GM19463 (cell line): ENCODE measurements around the gene TENM4.

Experiments used
- ATAC-seq: cut with Tn5 transposase; IDR thresholded peaks from one replicate; pipeline ENCODE4 v1.9.1; 2021; ENCODE audit warnings: mild to moderate bottlenecking, moderate library complexity; ENCODE audit not compliant: unreplicated experiment

The TENM4 gene

DNA sequence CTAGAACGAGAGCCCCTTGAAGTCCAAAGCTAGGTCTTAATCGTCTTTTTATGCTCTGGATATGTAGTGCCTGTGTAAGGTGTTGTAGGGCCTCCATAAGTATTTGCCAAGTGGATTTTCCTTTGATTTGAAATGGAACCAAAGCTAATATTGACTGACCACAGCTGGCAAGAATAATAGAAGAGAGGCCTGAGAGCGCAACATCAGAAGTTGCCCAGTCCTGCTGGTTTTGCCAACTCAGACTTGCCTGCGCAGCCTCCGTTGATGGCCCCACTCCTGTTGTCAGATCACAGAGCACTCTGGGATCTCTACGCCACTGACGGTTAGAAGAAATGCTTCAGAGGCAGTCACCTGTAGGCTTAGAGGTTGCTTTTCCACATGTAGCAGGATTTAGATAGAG lies 251.2 kb downstream of the TENM4 start:
- ATAC-seq, result no peak

DNA sequence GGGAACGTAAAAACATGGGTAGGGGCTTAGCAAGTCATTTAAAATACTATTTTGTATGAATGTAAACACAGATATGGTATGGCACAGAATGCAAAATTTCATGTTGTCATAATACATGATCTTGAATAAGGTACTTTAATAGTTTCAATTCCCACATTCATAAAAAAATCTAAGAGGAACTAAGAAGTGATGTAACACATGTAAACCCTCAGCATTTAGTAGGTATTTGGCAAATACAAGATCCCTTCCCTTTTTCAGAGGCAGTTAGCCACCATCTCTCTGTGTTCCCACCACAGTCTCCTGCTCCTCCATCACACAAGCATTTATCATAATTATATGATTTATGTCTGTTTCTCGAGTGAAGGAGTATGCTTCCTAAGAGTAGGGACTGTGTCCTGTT lies 251.8 kb downstream of the TENM4 start:
- no peak for ATAC-seq

DNA sequence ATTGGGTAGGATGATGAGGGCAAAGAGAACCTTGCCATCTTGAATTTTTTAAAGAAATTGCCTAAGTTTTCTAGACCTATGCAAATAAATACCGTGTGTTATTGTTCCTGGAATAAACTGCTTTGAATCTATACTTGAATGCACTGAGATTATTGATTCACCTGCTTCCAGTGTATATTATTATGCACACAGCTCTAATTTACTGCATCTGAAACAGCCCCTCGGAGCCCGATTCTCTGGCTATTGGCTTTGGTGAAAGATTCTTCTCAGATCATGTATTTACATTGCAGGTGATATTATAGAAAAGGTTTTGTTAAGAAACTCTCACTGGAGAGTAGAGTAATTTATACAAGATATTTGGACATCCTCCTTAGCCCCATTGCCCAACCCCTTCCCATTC lies 254.2 kb downstream of the TENM4 start:
- no peak for ATAC-seq

- ATAC-seq, result no peak
Observed at GRCh38 chr11:79185351-79185750, 255.5 kb downstream of the TENM4 start.

GRCh38 chr11:79184285-79184684 lies 256.5 kb downstream of the TENM4 start:
- no peak for ATAC-seq

- no peak for ATAC-seq
Observed at GRCh38 chr11:79182794-79183193, 258.0 kb downstream of the TENM4 start.

GRCh38 chr11:79179087-79179486 lies 261.7 kb downstream of the TENM4 start:
- no peak for ATAC-seq

DNA sequence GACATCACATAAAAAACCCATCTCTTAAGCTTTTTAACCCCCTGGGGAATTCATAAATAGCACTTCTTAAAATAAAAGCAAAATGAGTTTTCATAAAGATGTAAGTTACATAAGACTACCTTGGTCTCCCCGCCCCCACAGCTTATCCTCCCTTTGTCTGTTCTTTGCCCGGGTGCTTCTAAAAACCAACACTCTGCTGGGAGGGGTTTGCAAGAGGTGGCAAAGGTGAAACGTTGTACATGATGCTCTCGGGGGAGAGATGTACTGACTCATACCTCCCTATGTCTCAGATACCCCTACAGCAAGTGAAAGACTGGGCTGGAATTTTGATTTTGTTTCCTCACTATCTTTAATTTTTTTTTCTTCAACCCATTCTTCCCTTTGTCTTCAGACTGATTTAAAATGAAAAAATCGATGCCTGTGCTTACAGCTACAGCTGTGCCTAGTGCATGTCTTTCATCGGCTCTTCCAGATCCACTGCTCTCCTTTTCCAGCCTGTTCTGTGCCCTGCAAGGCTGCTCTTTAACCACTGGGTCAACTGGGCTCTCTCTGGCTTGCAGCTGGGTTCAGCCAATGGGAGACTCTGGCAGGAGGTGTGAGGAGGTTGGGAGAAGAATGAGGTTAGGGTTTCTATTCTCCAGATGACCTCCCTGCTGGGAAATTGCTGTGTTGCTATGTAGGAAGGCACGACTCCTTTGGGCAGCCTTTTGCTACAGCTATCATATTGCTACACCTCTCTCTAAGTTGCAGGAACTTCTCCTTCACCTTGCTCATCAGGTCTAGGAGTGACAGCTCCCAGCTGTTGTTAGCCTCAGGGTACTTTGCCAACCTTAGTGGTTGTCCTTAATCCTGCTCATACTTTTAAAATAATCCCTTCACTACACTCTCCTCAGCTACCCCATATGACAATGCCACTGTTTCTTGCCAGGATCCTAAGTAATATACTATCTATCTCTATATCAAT lies 266.5 kb downstream of the TENM4 start:
- no peak for ATAC-seq

GRCh38 chr11:79173615-79174014 lies 267.2 kb downstream of the TENM4 start:
- ATAC-seq, result no peak

DNA sequence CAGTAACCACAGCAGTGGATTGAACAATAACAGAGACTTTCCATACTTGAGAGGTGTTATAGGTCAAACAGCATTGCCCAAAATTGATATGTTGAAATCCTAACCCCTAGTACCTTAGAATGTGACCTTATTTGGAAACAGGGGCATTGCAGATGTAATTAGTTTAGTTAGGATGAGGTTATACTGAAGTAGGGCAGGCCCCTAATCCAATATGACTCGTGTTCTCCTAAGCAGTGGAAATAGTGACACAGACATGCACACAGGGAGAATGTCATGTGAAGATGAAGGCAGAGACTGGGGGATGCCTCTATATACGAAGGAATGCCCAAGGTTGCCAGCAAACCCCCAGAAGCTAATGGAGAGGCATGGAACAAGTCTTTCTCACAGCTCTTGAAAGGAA lies 270.5 kb downstream of the TENM4 start:
- no peak for ATAC-seq

- no peak for ATAC-seq
Observed at GRCh38 chr11:79168530-79169110, 272.2 kb downstream of the TENM4 start.

DNA sequence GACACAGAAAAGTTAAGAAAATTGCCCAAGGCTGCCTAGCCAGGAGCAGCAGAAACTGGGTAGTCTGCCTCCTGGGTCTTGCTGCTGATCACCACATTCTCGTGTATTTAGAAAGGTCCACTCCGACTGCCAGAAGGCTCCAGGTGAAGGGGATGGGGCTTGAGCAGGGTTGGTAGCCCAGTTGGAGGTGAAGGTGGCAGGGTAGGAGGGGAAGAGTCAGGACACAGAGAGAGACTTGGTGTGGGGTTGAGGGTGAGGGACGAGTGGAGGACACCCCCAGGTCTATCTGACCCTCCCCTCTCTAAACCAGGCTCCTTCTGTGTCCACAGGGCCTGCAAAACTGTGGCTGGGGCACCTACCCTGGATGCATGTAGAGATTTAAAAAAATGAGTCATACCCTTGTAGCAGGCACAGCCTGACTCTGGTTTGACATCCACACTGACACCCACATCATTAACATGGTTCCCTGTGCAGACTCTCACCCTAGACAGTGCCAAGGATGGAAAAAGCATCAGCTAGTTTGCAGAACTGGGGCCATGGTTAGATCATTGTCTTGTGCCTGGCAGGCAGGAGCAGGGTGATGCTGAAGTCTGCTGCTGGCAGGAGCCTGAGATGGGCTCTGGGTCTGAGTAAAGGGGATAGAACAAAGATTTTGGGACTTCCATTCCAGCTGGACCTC lies 273.2 kb downstream of the TENM4 start:
- ATAC-seq, result no peak

DNA sequence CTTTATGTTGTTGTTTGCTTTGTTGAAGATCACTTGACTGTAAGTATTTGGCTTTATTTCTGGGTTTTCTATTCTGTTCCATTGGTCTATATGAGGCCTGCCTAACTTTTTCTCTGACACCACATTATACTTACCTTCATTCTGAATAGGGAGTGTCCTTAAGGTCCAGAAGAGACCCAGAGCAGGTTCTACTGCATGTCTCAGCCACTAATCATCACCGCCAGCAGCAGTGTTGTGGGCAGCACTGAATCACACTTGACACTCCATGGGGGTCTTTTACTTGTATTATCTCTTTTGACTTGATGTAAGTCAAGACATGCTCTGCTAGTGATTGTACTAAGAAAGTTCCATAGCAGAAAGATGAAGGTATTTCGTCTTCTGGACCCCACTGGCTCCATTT lies 274.9 kb downstream of the TENM4 start:
- no peak for ATAC-seq

DNA sequence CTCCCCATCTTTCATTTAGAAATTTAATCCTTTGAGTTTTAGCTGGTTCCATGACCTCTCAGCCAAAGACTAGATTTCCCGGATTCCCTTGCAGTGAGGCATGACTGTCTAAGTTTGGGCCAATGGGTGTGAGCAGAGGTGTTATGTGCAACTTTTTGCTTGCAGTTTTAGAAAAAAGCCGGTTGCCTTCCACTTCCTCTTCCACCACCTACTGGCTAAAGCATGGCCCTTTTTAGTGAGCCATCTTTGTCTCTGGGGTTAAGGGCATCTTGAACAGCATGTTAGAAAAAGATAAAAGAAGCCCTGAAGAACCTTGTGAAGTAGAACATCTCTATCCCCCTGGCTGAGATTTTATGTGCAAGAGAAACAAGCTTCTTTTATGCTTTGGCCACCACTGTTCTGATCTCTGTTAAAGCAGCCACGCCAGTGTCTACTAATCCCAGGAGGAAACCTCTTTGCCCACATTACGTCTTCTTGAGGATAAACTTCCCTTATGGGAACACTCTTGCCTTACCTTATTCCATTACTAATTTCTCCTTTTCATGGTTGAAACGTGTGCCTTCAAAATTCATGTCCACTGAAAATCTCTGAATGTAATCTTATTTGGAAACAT lies 279.9 kb downstream of the TENM4 start:
- ATAC-seq, result no peak

DNA sequence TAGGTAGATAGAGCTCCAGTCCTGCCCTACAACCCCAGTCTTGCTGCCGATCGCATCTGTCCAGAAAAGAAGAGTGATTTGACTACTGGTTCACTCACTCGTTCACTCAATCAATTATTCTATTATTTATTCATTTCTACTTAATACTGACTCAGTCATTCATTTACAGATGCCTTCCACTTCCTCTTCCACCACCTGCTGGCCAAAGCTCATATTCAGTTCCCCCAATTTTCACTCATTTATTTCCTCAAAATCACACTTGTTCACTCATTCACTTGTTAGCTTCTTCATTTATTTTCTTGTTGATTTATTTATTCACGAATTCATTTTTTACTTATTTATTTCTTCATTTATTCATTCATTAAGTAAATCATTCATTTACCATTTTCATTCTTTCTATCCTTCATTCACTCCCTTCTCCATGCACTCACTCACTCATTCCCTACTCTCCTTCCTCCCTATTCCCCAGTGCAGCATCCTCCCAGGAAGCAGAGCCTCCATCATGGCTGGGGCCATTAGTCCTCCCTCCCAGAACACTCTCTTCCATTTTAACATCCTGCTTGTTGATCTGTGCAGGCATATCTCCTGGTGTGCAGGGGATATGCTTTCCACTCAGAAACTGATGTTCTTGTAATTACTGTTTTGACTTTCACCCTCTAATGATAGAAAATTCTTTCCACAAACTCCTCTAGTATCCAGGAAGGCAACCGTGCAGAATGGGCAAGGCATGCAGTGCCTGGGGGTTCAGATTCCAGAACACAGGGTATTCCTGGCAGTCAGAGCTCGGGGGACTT lies 281.0 kb downstream of the TENM4 start:
- no peak for ATAC-seq

DNA sequence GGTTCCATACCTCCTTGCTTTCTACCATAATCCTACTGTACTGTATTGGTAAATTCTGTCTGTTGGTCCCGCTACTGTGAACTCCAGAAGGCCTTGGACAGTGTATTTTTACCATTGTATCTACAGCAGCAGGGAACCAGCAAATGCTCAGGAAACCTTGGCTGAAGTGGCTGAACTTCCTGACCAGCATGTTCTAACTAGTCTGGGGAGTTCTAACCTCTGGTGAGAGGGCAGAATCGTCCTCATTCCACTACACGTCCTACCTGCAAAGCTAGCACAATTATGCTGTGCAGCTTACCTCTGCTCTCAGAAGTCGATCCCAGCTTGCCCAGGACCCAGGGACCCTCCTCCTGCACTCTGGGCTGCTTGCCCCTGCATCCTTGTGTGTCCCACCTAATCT lies 283.1 kb downstream of the TENM4 start:
- ATAC-seq, result no peak

DNA sequence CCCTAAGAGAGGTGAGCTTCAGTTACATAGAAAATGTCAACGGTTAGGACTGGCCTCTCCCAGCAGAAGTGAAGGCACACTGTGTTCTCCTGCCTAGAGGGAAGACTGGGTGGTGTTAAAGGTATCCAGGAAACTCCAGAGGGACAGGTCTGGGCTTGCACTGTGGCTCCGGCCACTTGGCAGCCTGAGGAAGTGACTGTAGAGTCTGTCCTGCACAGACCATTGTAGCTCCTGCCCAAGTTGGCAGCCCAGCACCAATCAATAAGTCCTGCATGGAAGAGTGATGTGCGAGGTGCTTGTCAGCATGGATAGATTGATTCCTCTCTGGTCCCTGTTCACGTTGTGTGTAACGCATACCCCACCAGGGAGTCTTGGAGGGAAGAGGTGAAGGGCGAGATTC lies 284.8 kb downstream of the TENM4 start:
- ATAC-seq, result no peak

GRCh38 chr11:79155237-79155636 lies 285.6 kb downstream of the TENM4 start:
- ATAC-seq, result no peak

DNA sequence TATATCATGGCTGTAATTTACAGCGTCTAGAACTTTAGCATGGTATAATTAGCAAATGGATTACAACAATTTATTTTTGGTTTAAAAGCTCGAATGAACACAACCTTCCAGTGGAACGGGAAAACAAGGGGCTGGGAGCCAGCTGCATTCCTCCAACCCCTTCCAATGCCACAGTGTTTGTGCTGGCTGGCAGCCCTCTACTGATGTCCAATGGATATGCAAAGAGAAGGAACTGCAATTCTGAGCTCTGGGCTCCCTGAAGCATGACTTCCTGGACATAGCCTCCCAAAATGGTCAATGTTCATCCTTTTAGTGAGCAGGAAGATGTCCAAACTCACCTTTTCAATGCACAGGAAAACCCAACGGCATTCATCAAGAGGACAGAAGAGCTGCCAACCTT lies 288.3 kb downstream of the TENM4 start:
- ATAC-seq, result no peak

DNA sequence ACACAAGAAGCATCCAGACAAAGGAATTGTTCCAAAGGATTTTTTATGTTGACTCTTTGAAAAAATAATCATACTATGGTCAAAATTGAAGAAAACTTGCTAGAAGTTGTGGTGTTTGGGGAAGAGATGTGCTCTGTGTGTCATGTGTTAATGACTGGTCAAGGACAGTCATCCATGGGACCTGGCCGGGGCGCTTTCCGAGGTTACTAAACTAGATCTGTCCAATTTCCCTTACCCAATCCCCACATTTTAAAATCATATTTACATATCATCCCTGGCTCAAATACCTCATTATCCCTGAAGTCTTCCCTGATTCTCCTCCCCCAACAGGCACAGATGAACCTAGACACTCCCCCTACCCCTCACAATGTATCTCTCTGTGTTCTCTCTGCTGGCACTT lies 289.4 kb downstream of the TENM4 start:
- no peak for ATAC-seq

DNA sequence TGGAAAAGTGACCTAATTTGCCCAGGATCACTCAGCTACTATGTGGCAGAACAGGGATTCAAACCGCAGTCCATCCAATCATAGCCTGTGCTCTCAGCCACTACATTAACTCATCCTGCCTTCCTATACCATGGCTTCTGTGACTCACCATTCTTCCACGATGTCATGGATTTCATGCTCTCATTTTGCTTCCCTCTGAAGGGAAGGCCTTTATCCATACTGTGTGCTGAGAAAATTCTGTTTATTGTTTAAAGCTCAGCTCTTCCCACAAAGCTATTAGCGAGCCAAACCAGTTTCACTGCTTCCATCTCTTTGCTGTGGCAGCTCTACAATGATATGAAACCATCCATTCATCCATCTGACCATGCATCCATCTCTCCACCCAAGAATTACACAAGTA lies 289.9 kb downstream of the TENM4 start:
- ATAC-seq, result no peak
